ENCODE measurements around the gene SACM1L.
A peak's percentile ranks its signal among the peaks of the same experiment; 100 is the strongest.

Gene SACM1L

GRCh38 chr3:45773072-45773471 lies 83.9 kb downstream of the SACM1L start:
- no peak for DNase-seq

DNA sequence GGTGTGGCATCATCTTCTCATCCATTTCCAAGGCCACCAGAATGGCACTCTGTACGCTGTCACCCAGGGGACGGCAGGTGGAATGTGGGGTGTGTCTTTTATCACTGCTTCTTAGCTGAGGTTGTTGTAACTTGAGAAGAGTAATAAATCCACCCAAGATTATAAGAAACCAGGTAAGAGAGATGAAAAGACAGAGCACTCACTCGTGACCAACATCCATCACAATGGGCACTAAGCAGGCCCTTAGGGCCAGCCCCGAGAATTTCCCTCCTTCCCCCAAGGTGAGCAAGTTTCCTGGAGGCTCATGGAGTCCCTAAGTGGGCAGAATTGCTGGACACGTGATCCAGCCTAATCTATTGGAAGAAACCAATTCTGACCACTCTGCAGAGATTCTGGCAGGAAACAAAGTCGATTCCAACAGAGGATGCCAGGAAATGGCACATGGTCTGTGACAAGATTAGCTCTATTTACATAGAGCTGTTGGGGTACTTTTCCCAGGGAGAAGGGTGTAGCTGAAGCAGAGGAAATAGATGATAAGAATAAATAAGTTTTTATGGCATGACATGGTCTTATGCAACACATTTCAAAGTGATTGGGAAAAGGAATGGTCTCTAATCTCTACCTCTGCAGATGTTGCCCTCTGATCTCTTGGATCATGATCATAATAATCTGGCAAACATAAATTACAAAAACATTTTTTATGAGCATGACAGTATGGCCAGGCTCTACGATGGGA lies 84.7 kb downstream of the SACM1L start:
- DNase-seq = no peak

DNA sequence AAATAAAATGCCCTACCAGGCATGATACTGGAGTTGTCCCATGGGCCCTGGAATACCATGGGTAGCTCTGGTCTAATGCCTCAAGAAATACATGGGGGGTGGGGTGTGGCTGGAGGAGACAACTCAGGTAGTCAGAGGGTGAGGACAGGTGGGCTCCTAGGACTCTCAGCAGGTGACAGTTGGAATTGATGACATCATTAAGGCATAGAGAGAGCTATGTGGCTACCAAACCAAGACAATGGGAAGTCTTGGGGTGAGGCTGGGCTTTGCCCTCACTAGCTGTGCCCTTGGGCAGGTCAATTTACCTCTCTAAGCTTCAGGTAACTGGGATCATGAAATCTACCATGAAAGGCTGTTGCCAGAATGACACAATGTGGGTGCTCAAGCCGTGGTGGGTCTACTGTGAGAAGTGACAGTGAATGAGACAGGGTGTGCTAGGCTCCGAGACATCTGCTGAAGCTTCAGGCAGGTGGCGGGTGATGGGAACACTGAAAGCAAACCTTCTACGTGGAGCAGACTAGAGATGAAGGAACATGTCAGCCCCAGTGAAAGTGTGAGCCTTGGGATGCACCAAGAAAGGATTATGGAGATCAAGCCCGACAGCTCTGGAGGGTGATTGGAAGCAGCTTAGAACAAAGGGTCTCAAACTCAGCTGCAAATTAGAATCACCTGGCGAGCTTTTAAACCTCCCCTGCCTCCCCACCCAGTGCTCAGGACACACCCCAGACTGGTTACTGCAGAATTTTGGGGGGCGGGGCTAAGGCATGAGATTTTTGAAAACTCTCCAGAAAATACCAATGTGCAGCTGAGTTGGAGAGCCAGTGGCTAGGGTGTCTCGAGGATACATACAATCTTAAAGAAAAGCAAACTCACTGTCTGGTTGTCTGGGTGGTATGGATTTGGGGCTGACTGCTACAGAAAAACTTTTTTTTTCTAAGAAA lies 85.7 kb downstream of the SACM1L start:
- DNase-seq = no peak

- no peak for DNase-seq
Measured at GRCh38 chr3:45775571-45776300, 86.5 kb downstream of the SACM1L start.

DNA sequence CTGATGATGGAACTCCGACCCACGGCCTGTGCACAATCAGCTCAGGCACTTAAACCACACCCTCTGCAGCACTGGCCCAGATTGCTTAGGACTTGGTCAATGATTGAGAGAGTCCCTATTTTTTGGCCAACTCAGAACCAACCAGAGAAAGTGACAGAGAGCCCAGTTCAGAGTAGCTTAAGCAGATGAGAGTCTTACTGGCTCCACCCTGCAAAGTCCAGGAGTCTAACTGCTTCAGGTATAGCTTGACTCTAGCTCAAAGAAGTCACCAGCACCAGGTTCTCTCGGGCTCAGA lies 87.1 kb downstream of the SACM1L start:
- no peak for DNase-seq

DNA sequence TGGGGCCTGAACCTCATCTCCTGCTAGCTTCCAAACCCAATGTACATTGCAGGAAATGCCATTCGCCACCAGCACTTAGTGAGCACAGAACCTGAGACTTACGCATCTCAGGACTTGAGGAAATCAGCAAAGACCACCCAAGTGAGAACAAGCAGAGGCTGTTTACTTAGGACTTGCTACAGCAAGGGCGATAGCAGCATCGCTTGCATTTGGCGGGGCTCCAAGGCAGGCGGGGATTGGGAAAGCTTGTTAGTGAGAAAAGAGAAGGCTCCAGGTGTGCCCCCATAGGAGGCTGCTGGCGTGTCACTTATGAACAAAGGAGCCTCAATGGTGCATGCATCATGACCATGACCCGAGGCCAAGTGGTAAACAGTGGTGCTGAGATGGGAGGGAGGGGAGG lies 87.4 kb downstream of the SACM1L start:
- DNase-seq = peak; percentile 73

DNA sequence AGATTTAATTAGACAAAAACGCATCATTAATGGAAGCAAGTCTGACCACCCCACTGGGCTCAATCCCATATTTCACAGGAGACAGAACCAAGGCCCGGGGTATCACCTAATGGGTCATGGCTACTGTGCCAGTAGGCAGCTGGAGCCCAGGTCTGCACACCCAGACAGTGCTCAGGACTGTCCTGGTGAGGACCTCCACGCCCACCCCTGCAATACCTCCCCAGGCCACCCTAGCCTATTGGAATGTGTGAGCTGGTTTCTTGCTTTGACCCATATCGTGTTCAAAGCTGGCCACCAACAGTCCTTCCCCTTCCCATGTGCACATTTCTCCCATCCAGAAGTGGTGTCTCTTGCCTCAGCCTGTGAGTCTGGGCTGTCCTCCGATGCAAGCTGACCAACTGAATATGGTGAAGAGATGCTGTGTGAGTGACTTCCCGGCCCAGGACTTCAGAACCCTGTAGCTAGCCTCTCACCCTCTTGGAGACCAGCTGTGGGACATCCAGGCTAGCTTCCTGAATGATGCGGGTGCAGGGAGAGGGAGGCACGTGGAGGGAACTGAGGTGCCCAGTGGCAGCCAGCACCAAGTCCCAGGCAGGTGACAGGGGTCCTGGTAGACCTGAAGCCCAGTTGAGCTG lies 88.0 kb downstream of the SACM1L start:
- no peak for DNase-seq

DNA sequence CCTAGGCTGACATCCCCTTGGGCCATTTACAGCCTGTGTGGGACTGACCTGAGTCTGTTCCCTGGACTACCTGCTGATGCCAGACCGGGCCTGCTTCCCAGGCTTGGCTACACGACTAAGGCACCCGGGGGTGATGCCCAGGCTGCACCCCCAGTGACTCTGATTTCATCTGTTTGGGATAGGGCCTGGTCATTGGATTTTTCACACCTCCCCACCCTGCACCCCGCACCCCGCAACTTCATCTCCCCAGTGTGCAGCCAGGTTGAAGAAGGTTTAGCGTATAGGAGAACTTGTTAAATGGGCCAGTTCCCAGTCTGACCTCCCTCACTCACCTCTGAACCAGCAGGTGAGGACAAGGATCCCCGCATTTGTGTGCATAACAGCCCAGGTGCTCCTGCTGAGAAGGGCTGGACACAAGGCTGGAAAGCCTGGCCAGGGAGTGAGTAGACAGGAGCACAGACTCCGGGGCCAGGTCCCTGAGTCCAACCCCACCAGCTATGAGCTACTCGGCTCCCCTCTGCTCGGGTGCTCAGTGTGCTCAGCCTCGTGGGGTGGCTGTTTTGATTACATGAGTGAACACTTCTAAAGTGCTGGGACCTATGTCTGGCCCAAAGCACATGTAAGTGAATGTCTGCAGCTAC lies 88.7 kb downstream of the SACM1L start:
- no peak for DNase-seq

GRCh38 chr3:45778761-45779201 lies 89.6 kb downstream of the SACM1L start:
- DNase-seq = no peak

GRCh38 chr3:45779746-45780735 lies 90.8 kb downstream of the SACM1L start:
- no peak for DNase-seq

GRCh38 chr3:45781271-45781670 lies 92.1 kb downstream of the SACM1L start:
- no peak for DNase-seq

DNA sequence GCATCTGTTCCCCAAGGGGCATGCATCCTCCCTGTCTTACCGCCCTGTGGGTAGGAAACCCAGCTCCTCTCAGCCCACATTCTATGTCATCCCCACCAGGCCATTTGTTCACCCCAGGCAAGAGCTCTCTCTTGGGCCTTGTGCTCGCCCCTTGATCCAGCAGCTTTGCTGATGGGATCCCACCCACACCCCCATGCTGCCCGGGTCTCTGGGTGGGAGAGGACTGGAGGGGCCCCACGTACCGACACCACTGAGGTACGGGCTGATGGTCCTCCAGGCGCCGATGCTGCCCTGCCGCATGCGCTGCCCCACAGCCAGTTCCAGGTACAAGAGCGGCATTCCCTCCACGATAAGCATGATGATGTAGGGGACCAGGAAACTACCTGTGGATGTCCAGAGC lies 92.6 kb downstream of the SACM1L start:
- DNase-seq = no peak

- DNase-seq = no peak
Measured at GRCh38 chr3:45782381-45782780, 93.2 kb downstream of the SACM1L start.

DNA sequence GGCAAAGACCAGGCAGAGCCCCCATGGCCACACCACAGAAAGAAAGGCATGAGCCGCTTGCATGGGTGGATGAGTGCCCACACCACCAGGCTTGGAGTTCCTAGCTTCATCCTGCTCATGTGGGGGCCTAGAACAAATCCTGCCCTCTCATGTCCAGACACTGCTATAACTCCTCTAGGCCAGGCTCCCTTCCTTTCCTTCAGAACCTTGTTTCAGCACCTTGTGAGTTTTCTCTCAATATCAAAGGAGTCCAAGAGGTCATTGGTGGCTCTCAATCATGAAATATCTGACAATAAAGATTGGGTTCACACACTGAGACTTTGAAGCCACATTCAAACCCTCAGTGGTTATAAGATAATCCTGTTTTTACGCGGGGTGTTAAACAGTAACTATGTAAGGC lies 94.5 kb downstream of the SACM1L start:
- no peak for DNase-seq

DNA sequence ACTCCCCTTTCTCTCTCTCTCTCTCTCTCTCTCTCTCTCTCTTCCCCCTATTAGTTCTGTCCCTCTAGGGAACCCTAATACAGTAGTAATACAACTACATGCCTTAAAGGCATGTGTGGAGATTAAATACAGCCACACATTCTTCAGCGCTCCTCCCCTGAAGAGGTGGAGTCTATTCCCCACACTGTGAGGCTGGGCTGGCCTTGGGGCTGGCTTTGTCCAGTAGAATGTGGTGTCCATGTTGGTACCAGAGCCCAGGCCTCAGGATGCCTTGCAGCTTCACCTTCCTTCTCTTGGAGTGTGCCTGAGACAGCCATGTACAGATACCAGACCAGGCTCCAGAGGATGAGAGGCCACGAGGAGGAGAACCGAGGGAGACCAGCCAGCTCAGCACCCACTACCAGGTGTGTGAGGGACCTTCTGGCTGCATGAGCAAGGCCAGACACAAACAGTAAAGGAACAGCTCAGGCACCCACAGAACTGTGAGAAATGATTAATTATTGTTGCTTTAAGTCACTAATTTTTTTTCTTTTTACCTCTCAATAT lies 96.5 kb downstream of the SACM1L start:
- no peak for DNase-seq

GRCh38 chr3:45786801-45787495 lies 97.8 kb downstream of the SACM1L start:
- no peak for DNase-seq

DNA sequence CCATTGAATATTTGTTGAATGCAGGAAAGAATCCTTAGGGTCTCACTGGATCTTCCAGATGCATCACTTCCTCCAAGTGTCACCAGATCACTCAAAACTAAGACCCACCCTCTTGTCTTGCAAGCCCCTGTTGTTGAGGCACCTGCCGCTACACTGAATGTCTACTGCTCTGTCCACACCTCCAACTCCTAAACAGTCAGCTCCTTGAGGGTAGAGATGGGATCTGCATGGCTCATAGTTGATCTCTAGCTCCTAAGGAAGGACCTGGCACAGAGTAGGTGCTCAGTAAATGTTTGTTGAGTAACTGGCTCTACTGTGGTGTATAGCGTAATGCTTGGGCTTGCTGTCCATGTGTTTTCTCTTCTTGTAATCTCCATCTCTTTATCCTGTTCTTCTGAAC lies 98.4 kb downstream of the SACM1L start:
- DNase-seq = no peak

GRCh38 chr3:45789235-45789812 lies 100.1 kb downstream of the SACM1L start:
- no peak for DNase-seq

- DNase-seq = no peak
Measured at GRCh38 chr3:45790596-45790995, 101.4 kb downstream of the SACM1L start.

DNA sequence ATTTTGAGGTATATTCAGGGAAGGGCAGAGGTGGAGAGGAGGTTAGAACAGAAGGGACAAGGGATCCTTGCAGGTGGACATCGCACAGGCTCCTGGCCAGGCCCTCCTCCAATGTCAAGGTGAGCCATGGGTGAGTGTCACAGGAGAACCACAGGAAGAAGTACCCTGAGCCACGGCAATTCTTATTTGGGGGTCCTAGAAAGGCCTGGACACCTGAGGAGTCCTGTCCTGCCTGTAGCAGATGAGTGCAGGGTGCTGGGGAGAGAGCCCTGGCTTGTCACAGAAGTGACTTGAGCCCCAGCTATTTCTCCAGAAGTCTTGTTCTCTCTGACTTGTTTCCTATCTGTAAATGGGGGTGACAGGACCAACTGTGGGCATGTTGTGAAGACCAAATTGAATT lies 102.8 kb downstream of the SACM1L start:
- no peak for DNase-seq
